ENCODE data around the gene NSD1. TPM values are rescaled to one million over a fixed set of nuclear protein-coding genes. Genes with fewer than 3 reads are reported as not detected.
A peak's percentile ranks its signal among the peaks of the same experiment; 100 is the strongest.

The NSD1 gene
- total and polyA plus RNA-seq, 2 of the 8 experiments (the other 6 are each of a cell fraction or from before 2014, with no cell fraction given): 22.8 to 168 TPM

- peak; percentile 50; the same call in 1 of the 2 replicates for TF ChIP-seq TBP (IDR thresholded peaks at IDR 0.05; ENCODE audit: low read depth, low read length)
- no peak for TF ChIP-seq NRF1 (IDR thresholded peaks at IDR 0.05; ENCODE audit: low read depth, low read length)
- TF ChIP-seq EGR1 (IDR thresholded peaks at IDR 0.05; ENCODE audit: borderline replicate concordance, low read depth, low read length): no peak
- no peak for TF ChIP-seq SIRT6 (IDR thresholded peaks at IDR 0.05; ENCODE audit: low read length)
- TF ChIP-seq E2F6 (IDR thresholded peaks at IDR 0.05): peak; percentile 99
- TF ChIP-seq TAF7 (optimal IDR thresholded peaks at IDR 0.05; ENCODE audit: borderline replicate concordance, low read depth, low read length): no peak
- TF ChIP-seq USF2 (IDR thresholded peaks at IDR 0.05; ENCODE audit: low read length): peak; percentile 97
- peak; percentile 85 for TF ChIP-seq SP1 (IDR thresholded peaks at IDR 0.05; ENCODE audit: low read depth, low read length)
- 0 out of 2 replicates have a peak, but pooled peaks have one; percentile 27 for TF ChIP-seq KDM1A (IDR thresholded peaks at IDR 0.05; ENCODE audit: borderline replicate concordance, low read length)
- no peak; a peak in 1 of 4 replicates for TF ChIP-seq HDAC2 (IDR thresholded peaks at IDR 0.05; ENCODE audit: borderline replicate concordance in 1 of 2, low read depth in 2 of 2, low read length in 2 of 2)
- TF ChIP-seq TAF1 (IDR thresholded peaks at IDR 0.05; ENCODE audit: low read depth, low read length): peak; percentile 35; the same call in 1 of the 2 replicates
- peak; percentile 70; the same call in 1 of the 2 replicates for TF ChIP-seq GTF2F1 (IDR thresholded peaks at IDR 0.05; ENCODE audit: borderline replicate concordance, low read depth, low read length)
- TF ChIP-seq CHD2 (IDR thresholded peaks at IDR 0.05; ENCODE audit: low read length): peak; percentile 80
- TF ChIP-seq TEAD4 (IDR thresholded peaks at IDR 0.05; ENCODE audit: low read depth, low read length): peak; percentile 97
Measured at GRCh38 chr5:177116631-177117373, 16.8 kb upstream of the NSD1 start (continued).
